GM12864 (cell line): ENCODE data around the gene CIB4.

Source experiments
- DNase-seq: peaks from one replicate; pipeline ENCODE4 v3.0.0-alpha.2; 2011; ENCODE audit warnings: low read depth
- H3K4me3 ChIP-seq: 2 replicates; pipeline ENCODE4 v1.5.1; 2011; ENCODE audit warnings: mild to moderate bottlenecking, low read depth, low read length, control low read depth
- CTCF ChIP-seq: IDR thresholded peaks from 2 replicates; pipeline ENCODE4 v1.5.1; 2011; ENCODE audit warnings: low read depth, mild to moderate bottlenecking, moderate library complexity, low read length, control low read depth, inconsistent platforms; ENCODE audit errors: missing control alignments

CIB4 gene

GRCh38 chr2:26576565-26577441 lies 64.4 kb downstream of the CIB4 start:
- no peak for TF ChIP-seq CTCF
- no peak for DNase-seq
- no peak overlapping the region for H3K4me3 ChIP-seq

GRCh38 chr2:26575836-26576564 lies 65.2 kb downstream of the CIB4 start:
- no peak overlapping the region for H3K4me3 ChIP-seq
- no peak for DNase-seq
- TF ChIP-seq CTCF = no peak

- no peak for TF ChIP-seq CTCF
- H3K4me3 ChIP-seq = no peak overlapping the region
Observed at GRCh38 chr2:26574900-26575560, 66.1 kb downstream of the CIB4 start.

GRCh38 chr2:26574066-26574899 lies 66.9 kb downstream of the CIB4 start:
- no peak overlapping the region for H3K4me3 ChIP-seq
- no peak for TF ChIP-seq CTCF
- no peak for DNase-seq

More at GRCh38 chr2:26574900-26575560, 66.1 kb downstream of the CIB4 start:
- no peak for DNase-seq

- TF ChIP-seq CTCF = no peak
- no peak overlapping the region for H3K4me3 ChIP-seq
Observed at GRCh38 chr2:26573241-26573925, 67.8 kb downstream of the CIB4 start.

GRCh38 chr2:26572591-26572990 lies 68.6 kb downstream of the CIB4 start:
- no peak for DNase-seq
- no peak overlapping the region for H3K4me3 ChIP-seq
- no peak for TF ChIP-seq CTCF

More at GRCh38 chr2:26573241-26573925, 67.8 kb downstream of the CIB4 start:
- no peak for DNase-seq
